A673 (cell line): ENCODE results near the gene KYAT1.

Experiments used
- EZH2 ChIP-seq: fragments of 200-600 bp; sonication (generic); IDR thresholded peaks from 2 replicates; pipeline ENCODE4 v1.6.1; 2017; ENCODE audit warnings: borderline replicate concordance, low read depth, mild to moderate bottlenecking, mixed read lengths, antibody characterized with exemption, low read length; ENCODE audit not compliant: poor library complexity, severe bottlenecking
- TF ChIP-seq, protein P1 (sequence below): fragments of 300-800, 200-600 bp; sonication (generic); conservative IDR thresholded peaks from 2 replicates; pipeline ENCODE4 v1.5.1; 2017; ENCODE audit warnings: low read depth, mild to moderate bottlenecking, antibody characterized with exemption, low read length, moderate library complexity, mixed read lengths

- TF ChIP-seq EZH2, result no peak
- TF ChIP-seq, protein P1, sequence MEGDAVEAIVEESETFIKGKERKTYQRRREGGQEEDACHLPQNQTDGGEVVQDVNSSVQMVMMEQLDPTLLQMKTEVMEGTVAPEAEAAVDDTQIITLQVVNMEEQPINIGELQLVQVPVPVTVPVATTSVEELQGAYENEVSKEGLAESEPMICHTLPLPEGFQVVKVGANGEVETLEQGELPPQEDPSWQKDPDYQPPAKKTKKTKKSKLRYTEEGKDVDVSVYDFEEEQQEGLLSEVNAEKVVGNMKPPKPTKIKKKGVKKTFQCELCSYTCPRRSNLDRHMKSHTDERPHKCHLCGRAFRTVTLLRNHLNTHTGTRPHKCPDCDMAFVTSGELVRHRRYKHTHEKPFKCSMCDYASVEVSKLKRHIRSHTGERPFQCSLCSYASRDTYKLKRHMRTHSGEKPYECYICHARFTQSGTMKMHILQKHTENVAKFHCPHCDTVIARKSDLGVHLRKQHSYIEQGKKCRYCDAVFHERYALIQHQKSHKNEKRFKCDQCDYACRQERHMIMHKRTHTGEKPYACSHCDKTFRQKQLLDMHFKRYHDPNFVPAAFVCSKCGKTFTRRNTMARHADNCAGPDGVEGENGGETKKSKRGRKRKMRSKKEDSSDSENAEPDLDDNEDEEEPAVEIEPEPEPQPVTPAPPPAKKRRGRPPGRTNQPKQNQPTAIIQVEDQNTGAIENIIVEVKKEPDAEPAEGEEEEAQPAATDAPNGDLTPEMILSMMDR, result no peak
Observed at GRCh38 chr9:128887914-128888350, 6.2 kb upstream of the KYAT1 start.
